ENCODE data around the gene FILIP1L.

The FILIP1L gene

GRCh38 chr3:100027321-100027720 is 87.0 kb downstream of the FILIP1L start:
- H4K20me1 ChIP-seq (ENCODE audit: insufficient read depth, low read length) = no peaks in the 10 kb centered on the region
- no peaks in the 10 kb centered on the region for H3K27me3 ChIP-seq (ENCODE audit: insufficient read depth, low read length, poor library complexity)
- TF ChIP-seq CTCF (IDR thresholded peaks at IDR 0.05; ENCODE audit: borderline replicate concordance, extremely low read depth, low read length, poor library complexity, severe bottlenecking) (no peak), EZH2 (IDR thresholded peaks at IDR 0.05; ENCODE audit: borderline replicate concordance, low read depth, low read length, severe bottlenecking) (no peak)
- DNase-seq = no peak
- no peak overlapping the region for H3K4me3 ChIP-seq (ENCODE audit: low read depth in 1 of 2, low read length in 2 of 2)
- no peaks in the 10 kb centered on the region for H3K9me3 ChIP-seq (ENCODE audit: insufficient read depth, low read length, severe bottlenecking)
- H3K27ac ChIP-seq (ENCODE audit: low read length) = no peak overlapping the region
- no peaks in the 10 kb centered on the region for H3K79me2 ChIP-seq (ENCODE audit: insufficient read depth, low read length)
- no peak for ATAC-seq (ENCODE audit: insufficient read depth, low read depth)
- no peak overlapping the region for H3K4me2 ChIP-seq (ENCODE audit: insufficient read depth, low read length)
- no peaks in the 10 kb centered on the region for H3K4me1 ChIP-seq (ENCODE audit: insufficient read depth, low read length)
- H2AFZ ChIP-seq (ENCODE audit: low read depth, low read length) = no peak overlapping the region
- no peak overlapping the region for H3K9ac ChIP-seq (ENCODE audit: low read depth, low read length)
- no peaks in the 10 kb centered on the region for H3K36me3 ChIP-seq (ENCODE audit: insufficient read depth, low read length)

- TF ChIP-seq CTCF (IDR thresholded peaks at IDR 0.05; ENCODE audit: borderline replicate concordance, extremely low read depth, low read length, poor library complexity, severe bottlenecking) (no peak), EZH2 (IDR thresholded peaks at IDR 0.05; ENCODE audit: borderline replicate concordance, low read depth, low read length, severe bottlenecking) (no peak)
- H3K4me2 ChIP-seq (ENCODE audit: insufficient read depth, low read length) = no peak overlapping the region
- DNase-seq (no peak), ATAC-seq (ENCODE audit: insufficient read depth, low read depth) (no peak)
- H3K27ac ChIP-seq (ENCODE audit: low read length) = no peak overlapping the region
- H3K9ac ChIP-seq (ENCODE audit: low read depth, low read length) = no peak overlapping the region
- H3K79me2 ChIP-seq (ENCODE audit: insufficient read depth, low read length) = no peaks in the 10 kb centered on the region
- H3K9me3 ChIP-seq (ENCODE audit: insufficient read depth, low read length, severe bottlenecking) = no peaks in the 10 kb centered on the region
- no peaks in the 10 kb centered on the region for H3K27me3 ChIP-seq (ENCODE audit: insufficient read depth, low read length, poor library complexity)
- H3K36me3 ChIP-seq (ENCODE audit: insufficient read depth, low read length) = no peaks in the 10 kb centered on the region
- no peak overlapping the region for H3K4me3 ChIP-seq (ENCODE audit: low read depth in 1 of 2, low read length in 2 of 2)
- H2AFZ ChIP-seq (ENCODE audit: low read depth, low read length) = no peak overlapping the region
- no peaks in the 10 kb centered on the region for H3K4me1 ChIP-seq (ENCODE audit: insufficient read depth, low read length)
- no peaks in the 10 kb centered on the region for H4K20me1 ChIP-seq (ENCODE audit: insufficient read depth, low read length)
Measured at GRCh38 chr3:100024520-100025303, 89.6 kb downstream of the FILIP1L start.

- H3K27ac ChIP-seq (ENCODE audit: low read length) = no peak overlapping the region
- H3K9ac ChIP-seq (ENCODE audit: low read depth, low read length) = no peak overlapping the region
- H3K36me3 ChIP-seq (ENCODE audit: insufficient read depth, low read length) = no peaks in the 10 kb centered on the region
- H3K9me3 ChIP-seq (ENCODE audit: insufficient read depth, low read length, severe bottlenecking) = no peaks in the 10 kb centered on the region
- H3K27me3 ChIP-seq (ENCODE audit: insufficient read depth, low read length, poor library complexity) = no peaks in the 10 kb centered on the region
- no peaks in the 10 kb centered on the region for H3K79me2 ChIP-seq (ENCODE audit: insufficient read depth, low read length)
- DNase-seq = no peak
- H3K4me3 ChIP-seq (ENCODE audit: low read depth in 1 of 2, low read length in 2 of 2) = no peak overlapping the region
- TF ChIP-seq CTCF (IDR thresholded peaks at IDR 0.05; ENCODE audit: borderline replicate concordance, extremely low read depth, low read length, poor library complexity, severe bottlenecking) (no peak), EZH2 (IDR thresholded peaks at IDR 0.05; ENCODE audit: borderline replicate concordance, low read depth, low read length, severe bottlenecking) (no peak)
- H2AFZ ChIP-seq (ENCODE audit: low read depth, low read length) = no peak overlapping the region
- ATAC-seq (ENCODE audit: insufficient read depth, low read depth) = no peak
- no peaks in the 10 kb centered on the region for H4K20me1 ChIP-seq (ENCODE audit: insufficient read depth, low read length)
- H3K4me1 ChIP-seq (ENCODE audit: insufficient read depth, low read length) = no peaks in the 10 kb centered on the region
- H3K4me2 ChIP-seq (ENCODE audit: insufficient read depth, low read length) = no peak overlapping the region
Measured at GRCh38 chr3:100023595-100023994, 90.7 kb downstream of the FILIP1L start.
